PC-3 (cell line): ENCODE measurements around the gene PVR. TPM values are rescaled to one million over a fixed set of nuclear protein-coding genes. Genes with fewer than 3 reads are reported as not detected.

Experiments
- ATAC-seq: fragments of 200-7000 bp; cut with Tn5 transposase; 2 replicates; pipeline ENCODE4 v1.9.1; 2020; ENCODE audit warnings: mild to moderate bottlenecking, moderate library complexity
- BruUV-seq: library from RNA; stranded (reverse); fragments of 400-500 nt; replicated peaks from 2 replicates; lab custom pipeline; 2021; lab: Mats Ljungman, UMichigan
- CTCF ChIA-PET: fragments of 300-600 bp; sonication (Branson Sonifier 250); formaldehyde crosslinking; loops from one replicate; lab custom pipeline; 2022; ENCODE audit warnings: antibody characterized with exemption; lab: Charles Lee
- POLR2A ChIA-PET: fragments of 300-600 bp; sonication (Branson Sonifier 250); formaldehyde crosslinking; loops from one replicate; lab custom pipeline; 2022; ENCODE audit warnings: antibody characterized with exemption; ENCODE audit not compliant: unreplicated experiment; lab: Charles Lee
- DNase-seq: peaks from one replicate; pipeline ENCODE4 v3.0.0-alpha.2; 2015
- H2AFZ ChIP-seq: fragments of 300-600 bp; sonication (generic); 2 replicates; pipeline ENCODE4 v1.6.0; 2016; ENCODE audit warnings: antibody characterized with exemption, low read length
- H3F3A ChIP-seq: fragments of 300-600 bp; sonication (generic); one replicate; pipeline ENCODE4 v1.6.0; 2017; ENCODE audit warnings: antibody characterized with exemption, low read length, control low read depth, mild to moderate bottlenecking; ENCODE audit not compliant: unreplicated experiment
- H3K27ac ChIP-seq: fragments of 300-600 bp; sonication (generic); 2 replicates; pipeline ENCODE4 v1.5.1; 2016; ENCODE audit warnings: mild to moderate bottlenecking, low read length
- H3K27me3 ChIP-seq: fragments of 300-600 bp; sonication (generic); 2 replicates; pipeline ENCODE4 v1.6.1; 2016; ENCODE audit warnings: low read length, mixed read lengths
- H3K36me3 ChIP-seq: fragments of 300-600 bp; sonication (generic); 2 replicates; pipeline ENCODE4 v1.6.1; 2016; ENCODE audit warnings: low read depth, mixed run types, low read length, mixed read lengths
- H3K4me1 ChIP-seq: fragments of 300-600 bp; sonication (generic); 2 replicates; pipeline ENCODE4 v1.5.1; 2016; ENCODE audit warnings: low read length; ENCODE audit not compliant: insufficient read depth
- H3K4me2 ChIP-seq: fragments of 300-600 bp; sonication (generic); 2 replicates; pipeline ENCODE4 v1.6.0; 2016; ENCODE audit warnings: low read length
- H3K4me3 ChIP-seq: fragments of 300-600 bp; sonication (generic); 2 replicates; pipeline ENCODE4 v1.5.1; 2016; ENCODE audit warnings: mild to moderate bottlenecking, low read length, mixed read lengths
- H3K79me2 ChIP-seq: fragments of 300-600 bp; sonication (generic); 2 replicates; pipeline ENCODE4 v1.6.1; 2017; ENCODE audit warnings: low read length, mixed read lengths
- H3K9ac ChIP-seq: fragments of 300-600 bp; sonication (generic); 2 replicates; pipeline ENCODE4 v1.6.0; 2016; ENCODE audit warnings: mild to moderate bottlenecking, low read length
- H3K9me2 ChIP-seq: fragments of 300-600 bp; sonication (generic); replicated peaks from 2 replicates; pipeline ENCODE4 v1.6.1; 2016; ENCODE audit warnings: mixed run types, low read length, mixed read lengths
- H3K9me3 ChIP-seq: fragments of 300-600 bp; sonication (generic); 2 replicates; pipeline ENCODE4 v1.6.1; 2016; ENCODE audit warnings: low read length, mixed read lengths
- H4K20me1 ChIP-seq: fragments of 300-600 bp; sonication (generic); 2 replicates; pipeline ENCODE4 v1.6.1; 2016; ENCODE audit warnings: low read length, mixed read lengths
- EZH2 ChIP-seq: fragments of 300-600 bp; sonication (generic); IDR thresholded peaks from one replicate; pipeline ENCODE4 v1.6.1; 2017; ENCODE audit warnings: antibody characterized with exemption, mild to moderate bottlenecking, low read length; ENCODE audit not compliant: unreplicated experiment
- EZH2phosphoT487 ChIP-seq: fragments of 300-600 bp; sonication (generic); IDR thresholded peaks from 2 replicates; pipeline ENCODE4 v1.6.1; 2018; ENCODE audit warnings: mild to moderate bottlenecking, antibody characterized with exemption, low read length, borderline replicate concordance
- intact Hi-C: fragments of 100-400 bp; cut with micrococcal nuclease; formaldehyde crosslinking; loops from 2 replicates; pipeline ENCODE4 v1.9.0; 2023
- total RNA-seq: library from RNA; depleted of rRNA; stranded (reverse); fragments of >200 nt; gene quantifications from 2 replicates; pipeline ENCODE4 v1.2.3, GENCODE V29; 2014
- TF ChIP-seq, protein P1 (sequence below): fragments of 300-600 bp; sonication (generic); conservative IDR thresholded peaks from 2 replicates; pipeline ENCODE4 v1.5.1; 2017; ENCODE audit warnings: antibody characterized with exemption, low read depth, mild to moderate bottlenecking, low read length

Gene PVR
- total RNA-seq, 1 experiment from 2014 or later, result 75.3 TPM

DNA sequence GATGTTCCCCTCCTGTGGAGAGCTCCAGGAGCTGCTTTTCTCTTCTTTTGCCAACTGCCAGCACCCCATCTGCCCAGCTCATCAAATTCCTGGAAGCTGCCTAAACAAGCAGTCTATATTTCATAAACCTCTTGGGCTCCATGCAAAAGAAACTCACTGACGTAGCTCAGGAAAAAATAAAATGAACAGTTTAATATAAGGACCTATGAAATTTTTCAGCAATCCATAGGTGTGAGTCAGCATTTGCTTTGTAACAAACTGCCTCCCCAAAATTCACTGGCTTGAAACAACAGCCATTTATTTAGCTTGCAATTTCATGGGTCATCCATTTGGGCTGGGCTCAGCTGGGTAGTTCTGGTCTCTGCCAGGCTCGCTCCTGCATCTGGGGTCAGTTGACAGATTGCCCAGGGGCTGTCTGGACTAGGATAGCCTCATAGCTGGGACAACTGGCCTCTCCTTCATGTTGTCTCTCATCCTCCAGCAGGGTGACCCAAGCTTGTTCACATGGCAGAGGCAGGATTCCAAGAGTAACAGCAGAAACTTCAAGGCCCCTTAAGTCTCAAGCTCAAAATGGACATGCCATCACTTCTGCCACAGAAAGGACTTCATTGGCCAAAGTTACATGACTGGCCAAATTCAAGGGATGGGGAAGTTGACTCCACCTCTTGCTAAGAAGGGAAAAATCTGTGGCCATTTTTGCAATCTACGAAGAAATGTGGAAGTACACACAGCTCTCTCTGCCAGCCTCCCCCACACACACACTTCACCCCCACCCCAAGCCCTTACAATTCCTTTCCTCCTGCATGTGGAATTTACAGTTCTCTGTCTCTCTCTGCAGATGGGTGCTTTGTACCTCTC, 7.9 kb upstream of the PVR start:
- Histone ChIP-seq H3K79me2 (no peaks in the 10 kb centered on the region), H3K27me3 (no peaks in the 10 kb centered on the region), H3K9me3 (no peaks in the 10 kb centered on the region), H4K20me1 (no peaks in the 10 kb centered on the region), H2AFZ (peak overlapping the region; percentile 55; the same call in 1 of the 2 replicates), H3K9ac (no peak overlapping the region), H3K4me1 (peaks cover 42% of the 10 kb centered on the region), H3K4me2 (peak overlapping the region; percentile 54), H3K9me2 (no peaks in the 10 kb centered on the region), H3K4me3 (no peak overlapping the region), H3K36me3 (no peaks in the 10 kb centered on the region), H3K27ac (peak overlapping the region; percentile 58), H3F3A (peaks cover 4% of the 10 kb centered on the region)
- ChIA-PET CTCF (interaction anchor here (1.1 kb wide), 1 partner anchor 21 kb away, joined by 4 read pairs; no protein-coding TSS in a partner anchor), POLR2A (interaction anchor here (0.5 to 0.7 kb wide), 2 partner anchors 48 to 210 kb away, joined by 5 to 29 read pairs; no protein-coding TSS in a partner anchor)
- ATAC-seq (peak; percentile 64), DNase-seq (peak; percentile 64)
- no TSS peak for BruUV-seq
- intact Hi-C loops, result no loop called here
- TF ChIP-seq EZH2phosphoT487, result no peak

DNA sequence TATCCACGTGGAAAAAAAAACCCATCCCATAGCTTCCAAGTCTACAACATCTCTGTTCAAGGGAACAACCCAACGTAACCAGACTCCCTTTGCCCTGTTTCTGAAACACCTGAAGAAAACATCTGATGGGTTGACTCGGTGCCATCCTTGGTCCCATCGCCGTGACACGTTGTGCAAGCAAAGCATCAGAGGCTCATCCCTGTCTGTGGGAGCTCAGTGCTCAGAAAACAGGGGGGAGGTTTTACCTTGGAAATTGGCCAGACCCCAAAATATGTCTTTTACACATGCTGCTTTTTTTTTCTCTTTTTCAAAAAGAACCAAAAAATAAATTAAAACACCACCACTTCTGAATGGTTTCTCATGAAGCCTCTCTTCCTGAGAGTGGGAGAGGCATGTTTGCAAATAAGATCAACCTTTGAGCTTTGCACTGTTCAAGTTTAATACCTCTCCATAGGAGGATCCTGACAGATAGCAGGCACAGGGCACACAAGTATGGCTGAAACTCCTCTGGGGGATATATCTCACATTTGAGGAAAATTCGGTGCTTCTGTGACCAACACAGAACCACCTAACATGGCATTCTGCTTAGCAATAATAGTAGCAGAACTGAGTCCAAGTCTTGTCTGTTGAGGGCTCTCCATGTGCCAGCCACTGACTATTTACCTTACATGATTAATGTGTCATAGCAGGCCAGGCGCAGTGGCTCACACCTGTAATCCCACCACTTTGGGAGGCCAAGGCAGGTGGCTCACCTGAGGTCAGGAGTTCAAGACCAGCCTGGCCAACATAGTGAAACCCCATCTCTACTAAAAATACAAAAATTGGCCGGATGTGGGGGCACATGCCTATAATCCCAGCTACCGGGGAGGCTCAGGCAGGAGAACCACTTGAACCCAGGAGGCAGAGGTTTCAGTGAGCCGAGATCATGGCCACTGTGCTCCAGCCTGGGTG, 7.0 kb upstream of the PVR start:
- ChIA-PET CTCF (interaction anchor here (1.1 kb wide), 1 partner anchor 20 kb away, joined by 4 read pairs; no protein-coding TSS in a partner anchor), POLR2A (no interaction called here)
- no peak overlapping the region for H3K9ac ChIP-seq
- H3K4me3 ChIP-seq, result no peak overlapping the region
- no peaks in the 10 kb centered on the region for H3K79me2 ChIP-seq
- BruUV-seq, result no TSS peak
- TF ChIP-seq EZH2, result no peak
- TF ChIP-seq, protein P1, sequence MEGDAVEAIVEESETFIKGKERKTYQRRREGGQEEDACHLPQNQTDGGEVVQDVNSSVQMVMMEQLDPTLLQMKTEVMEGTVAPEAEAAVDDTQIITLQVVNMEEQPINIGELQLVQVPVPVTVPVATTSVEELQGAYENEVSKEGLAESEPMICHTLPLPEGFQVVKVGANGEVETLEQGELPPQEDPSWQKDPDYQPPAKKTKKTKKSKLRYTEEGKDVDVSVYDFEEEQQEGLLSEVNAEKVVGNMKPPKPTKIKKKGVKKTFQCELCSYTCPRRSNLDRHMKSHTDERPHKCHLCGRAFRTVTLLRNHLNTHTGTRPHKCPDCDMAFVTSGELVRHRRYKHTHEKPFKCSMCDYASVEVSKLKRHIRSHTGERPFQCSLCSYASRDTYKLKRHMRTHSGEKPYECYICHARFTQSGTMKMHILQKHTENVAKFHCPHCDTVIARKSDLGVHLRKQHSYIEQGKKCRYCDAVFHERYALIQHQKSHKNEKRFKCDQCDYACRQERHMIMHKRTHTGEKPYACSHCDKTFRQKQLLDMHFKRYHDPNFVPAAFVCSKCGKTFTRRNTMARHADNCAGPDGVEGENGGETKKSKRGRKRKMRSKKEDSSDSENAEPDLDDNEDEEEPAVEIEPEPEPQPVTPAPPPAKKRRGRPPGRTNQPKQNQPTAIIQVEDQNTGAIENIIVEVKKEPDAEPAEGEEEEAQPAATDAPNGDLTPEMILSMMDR, result no peak
- no peak for TF ChIP-seq EZH2phosphoT487
- H3K4me2 ChIP-seq, result no peak overlapping the region
- no peaks in the 10 kb centered on the region for H3K9me3 ChIP-seq
- H3F3A ChIP-seq, result peaks cover 4% of the 10 kb centered on the region
- ATAC-seq (no peak), DNase-seq (no peak)
- H3K4me1 ChIP-seq, result peaks cover 51% of the 10 kb centered on the region
- H3K27me3 ChIP-seq, result no peaks in the 10 kb centered on the region
- H4K20me1 ChIP-seq, result no peaks in the 10 kb centered on the region
- no peaks in the 10 kb centered on the region for H3K36me3 ChIP-seq
- no peak overlapping the region for H2AFZ ChIP-seq
- H3K9me2 ChIP-seq, result no peaks in the 10 kb centered on the region
- H3K27ac ChIP-seq, result peak overlapping the region; percentile 58; the same call in 1 of the 2 replicates
- intact Hi-C loops, result no loop called here

DNA sequence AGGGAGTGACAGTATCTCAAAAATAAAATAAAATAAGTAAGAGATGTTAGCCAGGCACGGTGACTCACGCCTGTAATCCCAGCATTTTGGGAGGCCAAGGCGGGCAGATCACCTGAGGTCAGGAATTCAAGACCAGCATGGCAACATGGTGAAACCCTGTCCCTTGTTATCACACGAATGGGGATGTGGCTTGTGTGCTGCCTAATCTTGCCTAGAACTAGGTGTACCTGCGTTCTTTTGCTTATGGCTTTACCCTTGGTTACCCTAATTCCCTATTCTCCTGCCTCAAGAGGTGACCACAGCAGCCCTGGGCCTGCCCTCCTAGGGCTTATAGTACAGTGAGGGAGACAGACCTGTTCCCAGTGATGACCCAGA, 6.3 kb upstream of the PVR start:
- Histone ChIP-seq H3F3A (peaks cover 4% of the 10 kb centered on the region), H3K4me1 (peaks cover 51% of the 10 kb centered on the region), H3K27me3 (no peaks in the 10 kb centered on the region), H3K9ac (no peak overlapping the region), H4K20me1 (no peaks in the 10 kb centered on the region), H3K27ac (no peak overlapping the region), H3K79me2 (no peaks in the 10 kb centered on the region), H3K9me2 (no peaks in the 10 kb centered on the region), H3K4me2 (no peak overlapping the region), H3K4me3 (no peak overlapping the region), H3K36me3 (no peaks in the 10 kb centered on the region), H3K9me3 (no peaks in the 10 kb centered on the region), H2AFZ (no peak overlapping the region)
- ATAC-seq (no peak), DNase-seq (peak; percentile 7)
- no peak for TF ChIP-seq EZH2
- TF ChIP-seq, protein P1, result no peak
- no peak for TF ChIP-seq EZH2phosphoT487
- intact Hi-C loops, result no loop called here
- CTCF ChIA-PET, result no interaction called here
- POLR2A ChIA-PET, result no interaction called here
- BruUV-seq, result no TSS peak
